NCI-H2171 (cell line): ENCODE results near the gene ABCG2.

Experiments
- DNase-seq: peaks from one replicate; lab custom pipeline; 2025; lab: John Stamatoyannopoulos, UW

The ABCG2 gene

DNA sequence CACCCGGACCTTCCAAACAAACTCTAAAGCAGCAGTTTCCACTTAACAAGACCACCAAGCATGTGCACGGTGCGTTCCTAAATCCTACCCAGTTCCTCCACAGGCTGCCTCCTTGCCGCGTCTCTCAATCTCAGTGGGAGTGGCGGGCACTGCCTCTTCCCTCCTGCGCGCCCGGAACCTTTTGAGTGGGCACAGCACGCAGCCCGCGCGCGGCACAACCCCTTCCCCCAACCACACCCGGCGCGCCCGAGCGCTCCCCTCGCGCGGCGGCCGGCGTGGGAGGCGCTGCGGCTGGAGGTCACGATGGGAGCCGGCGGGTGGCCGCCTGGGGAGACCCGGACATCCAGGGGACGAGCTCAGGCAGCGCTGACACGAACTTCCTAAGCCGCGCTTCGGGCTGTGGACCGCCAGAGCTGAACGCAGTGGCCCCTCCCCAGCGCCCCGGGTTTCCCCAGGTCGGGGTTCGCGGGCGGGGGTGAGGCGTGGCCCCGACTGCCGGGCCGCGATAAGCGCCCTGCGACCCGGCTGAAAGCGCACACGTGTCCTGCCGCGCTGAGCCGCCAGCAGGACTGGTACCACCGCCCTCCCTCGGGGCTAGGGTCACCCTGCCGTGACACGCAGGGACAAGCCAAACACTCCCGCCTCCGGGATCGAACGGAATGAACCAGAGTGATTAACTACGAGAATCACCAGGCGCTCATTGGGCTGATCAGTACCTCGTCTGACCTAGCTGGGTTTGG lies at the start of gene ABCG2:
Gene ABCG2, minus strand, starts transcription at position 151 of the 740 bp plus-strand sequence. CDS start 18,644 bp downstream, outside the sequence.
- DNase-seq, result no peak

DNA sequence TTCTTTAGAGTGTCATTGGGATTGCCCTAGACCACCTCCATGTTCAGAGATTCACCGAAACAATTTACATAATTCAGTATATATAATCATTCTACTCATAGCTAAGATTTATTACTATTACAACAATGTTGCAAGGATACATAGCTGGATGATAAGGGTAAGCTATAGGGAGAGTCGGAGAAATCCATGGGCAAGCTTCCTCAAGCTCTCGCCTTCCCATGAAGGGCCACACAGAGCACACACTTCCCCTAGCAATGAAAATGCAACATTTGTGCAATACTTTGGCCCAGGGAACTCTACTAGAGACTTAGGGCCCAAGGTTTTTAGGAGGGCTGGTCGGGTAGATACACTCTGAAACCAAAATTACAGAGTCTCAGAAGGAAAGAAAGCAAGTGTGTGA lies 49.7 kb upstream of the ABCG2 start:
- DNase-seq, result no peak

DNA sequence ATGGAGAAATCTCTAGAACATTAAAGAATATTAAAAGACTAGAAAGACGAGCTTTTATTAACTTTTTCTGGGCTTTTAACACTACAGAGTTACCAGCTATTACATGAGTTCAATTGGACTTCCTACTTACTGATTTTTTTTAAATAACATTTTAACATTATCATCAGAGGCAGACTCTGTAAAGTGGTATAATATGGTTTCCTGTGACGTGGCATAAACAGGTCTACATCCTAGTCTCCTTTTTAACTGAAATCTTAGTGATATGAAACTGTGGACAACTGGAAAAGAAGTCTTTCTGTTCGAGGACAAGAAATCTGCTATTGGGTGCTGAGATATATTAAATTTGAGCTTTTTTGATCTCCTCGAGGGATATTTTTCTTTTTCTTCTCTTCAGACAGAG lies 48.7 kb upstream of the ABCG2 start:
- no peak for DNase-seq

DNA sequence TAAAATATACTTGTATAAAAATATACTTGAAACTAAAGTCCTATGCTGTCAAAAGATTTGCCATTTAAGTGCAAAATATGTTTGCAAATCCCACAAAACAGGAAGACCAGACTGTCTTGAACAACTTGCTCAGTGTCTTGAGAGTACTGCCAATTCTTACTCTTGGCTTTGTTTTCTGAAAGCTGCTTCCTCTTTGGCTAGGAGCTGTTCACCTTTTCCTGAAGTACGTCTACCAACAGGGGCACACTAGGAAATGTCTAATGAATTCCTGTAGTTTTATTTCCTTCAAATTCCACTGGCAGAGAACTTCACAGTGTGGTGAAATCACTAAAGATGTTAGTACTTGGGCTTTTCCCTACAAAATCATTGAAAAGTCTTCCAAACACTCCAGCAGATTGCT lies 46.4 kb upstream of the ABCG2 start:
- no peak for DNase-seq

DNA sequence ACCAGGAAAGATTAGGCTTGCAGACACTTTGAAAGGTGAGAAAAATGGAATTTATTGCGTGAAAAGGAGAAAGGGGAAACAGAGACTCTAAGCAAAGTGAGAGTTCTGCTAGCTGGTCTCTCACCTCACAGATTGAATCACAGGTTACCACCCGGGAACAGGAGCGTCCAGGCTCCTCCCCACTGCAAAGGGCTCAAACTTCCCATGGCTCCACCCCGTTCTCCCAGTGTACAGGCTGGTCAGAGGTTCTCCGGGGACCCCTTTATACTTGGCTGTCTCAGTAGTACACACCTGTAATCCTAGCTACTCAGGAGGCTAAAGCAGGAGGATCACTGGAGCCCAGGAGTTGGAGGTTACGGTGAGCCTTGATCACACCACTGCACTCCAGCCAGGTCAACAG lies 44.0 kb upstream of the ABCG2 start:
- DNase-seq, result no peak

DNA sequence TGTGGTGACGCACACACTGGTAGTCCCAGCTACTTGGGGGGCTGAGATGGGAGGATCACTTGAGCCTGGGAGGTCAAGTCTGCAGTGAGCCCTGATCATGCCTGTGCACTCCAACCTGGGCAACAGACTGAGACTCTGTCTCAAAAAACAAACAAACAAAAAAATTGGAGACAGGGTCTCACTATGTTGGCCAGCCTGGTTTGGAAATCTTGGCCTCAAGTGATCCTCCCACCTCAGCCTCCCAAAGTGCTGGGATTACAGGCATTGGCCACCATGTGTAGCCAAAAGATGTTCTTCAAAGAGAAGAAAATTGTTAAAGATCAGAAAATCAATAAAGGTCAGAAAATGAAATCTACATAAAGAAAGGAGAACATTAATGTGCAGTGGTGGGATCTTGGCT lies 41.7 kb upstream of the ABCG2 start:
- no peak for DNase-seq

DNA sequence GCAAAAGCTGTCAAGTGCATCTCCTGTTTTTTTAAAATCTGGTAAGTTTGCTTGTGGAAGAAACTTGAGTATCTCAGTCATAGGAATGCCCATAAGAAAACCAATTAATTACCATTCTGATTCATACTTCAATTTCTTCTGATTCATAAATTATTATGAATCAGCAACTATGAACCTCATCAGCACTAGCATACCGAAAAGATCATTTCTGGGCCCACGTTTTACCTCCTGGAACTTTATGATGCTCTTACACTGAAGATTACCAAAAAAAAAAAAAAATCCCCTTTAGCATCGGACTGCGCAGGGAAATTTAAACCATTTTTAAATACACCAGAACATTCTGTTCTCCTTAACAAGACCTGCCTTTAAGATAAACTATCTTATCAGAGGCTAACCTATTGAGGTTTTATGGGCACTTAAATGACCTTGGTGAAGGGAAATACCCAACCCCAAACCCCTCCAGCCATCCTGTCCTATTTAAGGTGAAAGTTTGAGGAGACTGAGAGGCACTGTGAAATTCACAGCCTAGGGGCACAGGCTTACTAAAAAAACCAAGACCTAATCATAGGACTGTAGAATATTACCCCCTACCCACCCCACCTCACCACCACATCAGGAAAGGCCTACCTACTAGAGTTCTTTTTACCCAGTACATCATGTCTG lies 38.2 kb upstream of the ABCG2 start:
- no peak for DNase-seq

DNA sequence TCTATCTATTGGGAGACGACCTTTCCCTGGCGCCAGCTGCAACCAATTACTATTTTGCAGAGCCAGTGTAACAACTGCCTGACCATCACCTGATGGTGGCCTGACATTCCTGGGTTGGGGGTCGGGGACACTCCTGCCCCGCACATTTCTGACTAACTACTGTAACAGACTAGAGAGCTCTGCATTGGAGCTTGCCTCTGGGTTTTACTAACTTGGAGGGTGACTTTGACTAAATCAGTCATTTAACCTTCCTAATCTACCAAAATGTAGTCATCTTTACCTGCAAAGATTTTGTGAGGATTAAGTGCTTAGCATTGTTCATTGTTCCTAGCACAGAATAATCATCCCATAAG lies 37.5 kb upstream of the ABCG2 start:
- no peak for DNase-seq

DNA sequence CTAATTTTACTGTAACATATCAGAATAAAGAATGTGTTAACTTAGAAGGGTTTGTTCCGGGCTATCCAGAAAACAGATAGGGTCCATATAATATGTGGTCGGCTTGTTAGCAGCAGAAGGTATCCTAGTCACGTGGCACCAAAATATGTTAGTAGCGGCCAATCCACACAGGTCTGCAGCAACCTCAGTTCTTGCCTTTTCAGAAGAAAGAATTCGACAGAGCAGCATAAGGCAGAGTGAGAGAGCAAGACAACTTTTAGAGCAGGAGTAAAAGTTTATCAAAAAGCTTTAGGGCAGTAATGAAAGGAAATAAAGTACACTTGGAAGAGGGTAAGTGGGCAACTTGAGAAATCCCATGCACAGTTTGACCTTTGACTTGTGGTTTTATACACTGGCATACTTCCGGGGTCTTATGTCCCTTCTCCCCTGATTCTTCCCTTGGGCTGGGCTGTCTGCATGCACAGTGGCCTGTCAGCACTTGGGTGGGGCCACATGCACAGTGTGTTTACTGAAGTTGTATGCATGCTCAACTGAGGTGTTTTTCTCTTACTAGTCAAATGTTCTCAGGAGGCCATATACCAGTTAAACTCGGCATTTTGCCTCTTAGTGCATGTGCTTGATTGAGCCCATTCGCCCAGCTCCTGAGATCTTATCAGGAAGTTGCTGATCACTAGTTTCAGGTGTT lies 37.0 kb upstream of the ABCG2 start:
- no peak for DNase-seq

DNA sequence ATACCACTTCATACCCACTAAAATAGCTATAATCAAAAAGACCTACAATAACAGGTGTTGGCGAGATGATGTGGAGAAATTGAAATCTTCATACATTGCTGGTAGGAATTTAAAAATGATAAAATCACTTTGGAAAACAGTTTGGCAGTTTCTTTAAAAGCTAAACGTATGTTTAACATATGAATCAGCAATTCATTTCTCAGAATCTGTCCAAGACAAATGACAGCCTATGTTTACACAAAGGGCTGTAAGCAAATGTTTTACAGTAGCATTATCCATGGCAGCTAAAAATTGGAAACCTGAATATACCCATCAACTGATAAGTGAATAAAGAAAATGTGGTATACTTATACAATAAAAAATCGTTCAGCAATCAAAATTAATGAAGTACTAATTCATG lies 33.0 kb upstream of the ABCG2 start:
- no peak for DNase-seq

DNA sequence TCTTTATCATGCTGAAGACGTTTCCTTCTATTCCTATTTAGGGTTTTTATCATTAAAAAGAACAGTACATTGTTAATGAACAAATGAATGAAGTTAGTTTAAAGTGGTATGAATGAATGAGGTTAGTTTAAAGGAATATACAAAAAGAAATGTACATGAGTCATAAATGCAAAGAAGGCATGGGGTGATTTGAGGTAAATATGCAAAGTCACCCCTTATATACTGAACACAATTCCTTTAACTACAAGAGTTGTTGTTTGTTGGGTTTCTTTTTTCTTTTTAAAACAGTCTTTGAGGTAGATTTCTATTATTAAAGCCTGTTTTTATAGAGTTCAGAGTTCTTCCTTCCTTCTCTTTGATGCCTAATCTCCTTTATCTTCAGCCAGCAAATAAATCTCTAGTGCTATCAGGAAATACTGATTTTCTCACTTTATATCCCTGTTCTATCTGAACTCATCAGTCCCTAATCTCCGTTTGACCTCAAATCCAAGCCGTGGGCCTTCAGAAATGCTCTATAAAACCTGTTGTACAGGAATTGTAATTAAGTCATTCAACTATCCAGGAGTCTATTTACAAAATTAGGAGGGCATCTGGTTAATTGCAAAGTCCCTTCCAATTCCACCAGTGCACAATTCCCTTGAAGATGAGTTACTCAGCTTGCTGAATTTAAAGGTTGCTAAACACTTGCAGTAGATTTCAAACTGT lies 31.6 kb upstream of the ABCG2 start:
- no peak for DNase-seq

DNA sequence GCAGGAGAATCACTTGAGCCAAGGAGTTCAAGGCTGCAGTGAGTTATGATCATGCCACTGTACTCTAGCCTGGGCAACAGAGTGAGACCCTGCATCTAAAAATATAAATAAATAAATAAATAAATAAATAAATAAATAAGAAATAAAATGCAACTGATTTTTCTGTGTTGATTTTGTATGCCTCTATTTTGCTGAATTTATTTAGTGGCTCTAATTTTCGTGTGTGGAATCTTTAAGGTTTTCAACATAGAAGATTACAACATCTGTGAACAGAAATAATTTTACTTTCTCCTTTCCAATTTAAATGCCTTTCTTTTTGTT lies 30.9 kb upstream of the ABCG2 start:
- DNase-seq, result no peak

DNA sequence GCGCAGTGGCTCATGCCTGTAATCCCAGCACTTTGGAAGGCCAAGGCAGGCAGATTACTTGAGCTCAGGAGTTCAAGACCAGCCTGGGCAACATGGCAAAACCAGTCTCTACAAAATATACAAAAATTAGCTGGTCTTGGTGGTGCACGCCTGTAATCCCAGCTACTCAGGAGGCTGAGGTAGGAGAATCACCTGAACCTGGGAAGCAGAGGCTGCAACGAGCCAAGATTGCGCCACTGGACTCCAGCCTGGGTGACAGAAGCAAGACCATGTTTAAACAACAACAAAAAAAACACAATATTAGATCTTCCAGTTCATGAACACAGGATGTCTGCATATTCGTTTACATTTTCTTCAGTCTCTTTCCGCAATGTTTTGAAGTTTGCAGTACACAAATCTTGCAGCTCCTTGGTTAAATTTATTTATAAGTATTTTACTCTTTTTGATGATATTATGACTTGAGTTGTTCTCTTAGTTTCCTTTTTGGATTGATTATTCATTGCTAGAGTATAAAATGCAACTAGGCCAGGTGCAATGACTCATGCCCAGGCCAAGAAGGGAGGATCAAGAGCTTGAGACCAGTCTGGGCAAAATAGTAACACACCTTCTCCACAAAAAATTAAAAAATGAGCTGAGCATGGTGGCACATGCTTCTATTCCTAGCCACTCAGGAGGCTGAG lies 30.4 kb upstream of the ABCG2 start:
- no peak for DNase-seq

DNA sequence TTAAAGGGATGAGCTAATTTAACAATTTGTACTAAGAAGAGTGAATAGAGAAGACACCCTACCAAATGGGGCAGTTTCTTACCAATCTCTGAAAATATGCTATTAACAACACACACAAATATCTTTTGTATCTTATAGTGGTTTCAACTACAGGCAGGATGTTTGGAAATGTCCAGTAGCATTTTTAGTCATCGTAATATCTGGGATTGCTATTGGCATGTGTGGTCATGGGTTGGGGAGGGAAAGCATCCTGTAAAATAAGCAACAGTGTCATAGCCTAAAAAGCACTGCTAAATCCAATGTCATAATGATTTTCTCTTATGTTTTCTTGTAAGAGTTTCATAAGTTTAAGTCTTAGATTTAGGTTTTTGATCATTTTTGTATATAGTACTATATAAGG lies 29.3 kb upstream of the ABCG2 start:
- no peak for DNase-seq

DNA sequence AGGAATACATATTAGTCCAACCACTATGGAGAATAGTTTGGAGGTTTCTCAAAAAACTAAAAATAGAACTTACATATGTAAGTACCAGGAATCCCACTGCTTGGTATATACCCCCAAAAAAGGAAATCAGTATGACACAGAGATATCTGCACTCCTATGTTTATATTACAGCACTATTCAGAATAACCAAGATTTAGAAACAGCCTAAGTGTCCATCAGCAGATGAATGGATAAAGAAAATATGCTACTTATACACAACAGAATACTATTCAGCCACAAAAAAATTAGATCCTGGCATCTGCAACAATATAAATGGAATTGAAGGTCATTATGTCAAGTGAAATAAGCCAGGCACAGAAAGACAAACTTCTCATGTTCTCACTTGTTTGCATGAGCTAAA lies 27.5 kb upstream of the ABCG2 start:
- no peak for DNase-seq

DNA sequence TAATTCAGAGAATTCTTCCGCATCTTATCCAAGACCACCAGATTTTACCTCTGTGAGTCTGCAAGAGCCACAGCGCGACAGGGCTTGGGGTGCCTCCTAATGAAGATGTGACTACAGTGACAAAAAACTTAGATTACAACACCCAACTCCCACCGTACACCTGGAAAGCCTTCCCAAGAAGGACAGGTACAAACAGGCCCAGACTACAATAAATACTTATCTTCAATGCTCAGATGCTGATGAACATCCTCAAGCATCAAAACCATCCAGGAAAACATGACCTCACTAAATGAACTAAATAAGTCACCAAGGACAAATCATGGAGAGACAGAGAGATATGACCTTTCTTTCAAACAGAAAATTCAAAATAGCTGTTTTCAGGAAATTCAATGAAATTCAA lies 20.8 kb upstream of the ABCG2 start:
- DNase-seq, result no peak

DNA sequence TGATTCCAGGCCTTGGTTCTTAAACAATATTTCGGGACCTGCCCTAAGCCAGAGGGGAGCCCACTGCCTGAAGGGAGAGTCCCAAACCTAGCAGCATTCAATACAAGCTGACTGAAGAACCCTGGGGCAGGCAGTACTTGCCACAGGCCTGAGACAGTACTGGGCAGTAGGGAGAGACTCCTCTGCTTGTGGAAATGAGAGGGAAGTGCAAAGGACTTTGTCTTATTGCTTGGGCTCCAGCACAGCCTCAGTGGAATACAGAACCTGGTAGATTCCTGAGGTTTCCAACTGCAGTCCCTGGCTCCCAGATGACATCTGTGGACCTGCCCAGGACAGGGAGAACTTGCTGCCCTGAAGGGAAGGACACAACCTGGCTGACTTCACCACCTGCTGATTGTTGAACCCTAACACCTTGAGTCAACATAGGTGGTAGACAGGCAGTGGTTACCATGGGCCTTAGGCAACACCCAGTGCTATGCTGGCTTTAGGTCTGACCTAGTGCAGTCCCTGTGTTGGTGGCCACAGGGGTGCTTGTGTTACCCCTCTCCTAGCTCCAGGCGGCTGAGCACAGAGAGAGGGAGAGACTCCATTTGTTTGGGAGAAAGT lies 20.3 kb upstream of the ABCG2 start:
- DNase-seq, result no peak

DNA sequence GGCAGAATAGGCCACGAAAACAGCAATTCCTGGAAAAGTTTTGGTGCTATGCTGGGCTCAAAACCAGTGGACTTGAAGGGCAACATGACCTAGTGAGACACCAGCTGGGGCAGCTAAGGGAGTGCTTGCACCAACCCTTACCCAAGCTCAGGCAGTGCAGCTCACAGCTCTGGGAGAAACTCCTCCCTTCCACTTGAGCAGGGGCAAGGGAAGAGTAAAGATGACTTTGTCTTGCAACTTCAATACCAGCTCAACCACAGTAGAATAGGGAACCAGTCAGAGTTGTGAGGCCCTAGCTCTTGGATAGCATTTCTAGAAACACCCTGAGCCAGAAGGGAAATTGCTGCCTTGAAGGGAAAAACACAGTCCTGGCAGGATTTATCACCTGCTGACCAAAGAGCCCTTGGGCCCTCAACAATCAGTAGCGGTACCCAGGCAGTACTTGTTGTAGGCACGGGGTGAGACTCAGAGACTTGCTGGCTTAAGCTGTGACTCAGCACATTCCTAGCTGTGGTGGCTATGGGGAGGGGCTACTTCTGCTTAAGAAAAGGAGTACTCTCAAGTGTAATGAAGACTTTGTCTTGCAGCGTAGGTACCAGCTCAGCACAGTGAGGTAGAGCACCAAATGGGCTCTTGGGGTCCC lies 19.7 kb upstream of the ABCG2 start:
- DNase-seq, result no peak

DNA sequence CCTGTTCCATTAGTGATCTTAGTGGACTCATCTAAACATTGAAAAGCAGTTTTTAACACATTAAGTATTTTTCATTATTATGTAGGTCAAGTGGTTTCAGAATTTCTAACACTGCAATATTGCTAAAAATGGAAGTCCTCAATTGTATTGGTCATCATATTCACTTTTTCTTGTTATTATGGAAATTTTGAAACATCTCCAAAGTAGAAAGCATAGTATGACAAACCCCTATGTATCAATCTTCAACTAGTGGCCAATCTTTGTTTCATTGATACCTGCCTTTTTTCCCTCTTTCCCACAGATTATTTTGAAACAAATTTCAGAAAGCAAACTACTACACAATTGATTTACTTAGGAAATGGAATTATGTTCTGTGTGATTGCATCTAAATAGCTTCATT lies 14.5 kb upstream of the ABCG2 start:
- no peak for DNase-seq

DNA sequence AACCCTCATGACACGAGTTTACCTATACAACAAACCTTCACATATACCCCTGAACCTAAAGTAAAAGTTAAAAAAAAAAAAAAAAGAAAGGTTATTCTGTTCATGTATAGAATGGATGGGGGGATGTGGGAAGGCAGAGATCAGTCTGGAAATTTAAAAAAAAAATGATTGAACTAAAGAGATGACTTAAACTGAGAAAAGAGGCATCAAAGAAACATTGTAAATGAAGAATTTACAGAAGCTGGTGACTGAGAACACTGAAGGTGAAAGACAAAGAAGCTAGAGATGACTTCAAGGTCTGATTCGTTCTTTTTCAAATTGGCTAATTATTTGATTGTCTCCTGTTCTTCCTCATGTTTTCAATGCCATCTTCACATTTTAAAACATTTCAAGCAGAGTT lies 12.8 kb upstream of the ABCG2 start:
- no peak for DNase-seq

DNA sequence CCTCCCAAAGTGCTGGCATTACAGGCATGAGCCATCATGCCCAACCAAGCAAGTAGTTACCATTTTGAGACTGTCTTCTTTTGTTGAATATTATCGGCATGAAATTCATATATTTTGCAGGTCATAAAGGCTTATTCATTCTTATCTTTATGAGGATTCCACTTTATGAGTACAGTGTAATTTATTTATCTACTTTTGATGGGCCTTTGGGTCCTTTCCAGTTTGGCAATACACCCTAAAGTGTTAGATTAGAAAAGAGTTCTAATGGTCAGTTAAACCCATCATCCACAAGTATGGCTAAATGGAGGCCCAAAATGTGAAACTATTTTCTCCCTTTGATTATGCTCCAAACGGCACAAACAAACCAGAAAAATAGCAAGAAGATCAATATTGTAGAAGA lies 10.9 kb upstream of the ABCG2 start:
- no peak for DNase-seq

DNA sequence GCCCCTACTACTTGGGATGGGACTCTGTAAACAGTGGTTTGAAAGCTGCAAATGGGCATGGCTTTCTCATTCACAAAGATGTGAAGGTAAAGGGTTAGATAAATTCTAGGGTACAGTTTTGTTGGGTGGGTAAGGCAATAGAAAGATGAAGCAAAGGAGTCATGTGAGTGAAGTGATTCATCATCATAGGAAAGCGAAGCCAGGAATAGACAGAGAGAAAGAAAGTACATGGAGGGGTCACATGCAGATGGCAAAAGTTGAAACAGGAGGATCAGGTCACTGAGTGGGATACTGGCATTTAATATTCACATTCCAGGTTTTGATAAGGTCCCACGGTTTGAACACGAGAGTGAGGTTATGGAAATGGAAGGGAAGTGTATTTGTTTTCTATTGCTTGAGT lies 8.2 kb upstream of the ABCG2 start:
- no peak for DNase-seq
